Kidney epithelial cell (primary cell): Measurements from ENCODE around the gene GAB2. TPM values are rescaled to one million over a fixed set of nuclear protein-coding genes. Genes with fewer than 3 reads are reported as not detected.

Experiments used
- DNase-seq: peaks from one replicate; pipeline ENCODE4 v3.0.0-alpha.2; 2010; ENCODE audit warnings: low read depth
- H3K27me3 ChIP-seq: 2 replicates; pipeline ENCODE4 v1.6.0; 2011; ENCODE audit warnings: low read length; ENCODE audit not compliant: control insufficient read depth, insufficient read depth
- H3K36me3 ChIP-seq: 2 replicates; pipeline ENCODE4 v1.5.1; 2011; ENCODE audit warnings: low read length; ENCODE audit not compliant: control insufficient read depth, insufficient read depth
- H3K4me3 ChIP-seq: 2 replicates; pipeline ENCODE4 v1.5.1; 2011; ENCODE audit warnings: low read depth, mild to moderate bottlenecking, control low read depth, low read length
- CTCF ChIP-seq: IDR thresholded peaks from 2 replicates; pipeline ENCODE4 v1.5.1; 2011; ENCODE audit warnings: mild to moderate bottlenecking, moderate library complexity, low read length, control low read depth, inconsistent platforms; ENCODE audit not compliant: insufficient read depth, poor library complexity, severe bottlenecking
- total RNA-seq: library from RNA; depleted of rRNA; stranded (reverse); fragments of >200 nt; gene quantifications from 2 replicates; pipeline ENCODE4 v1.2.3, GENCODE V29; 2015

Gene GAB2
- total RNA-seq, 1 donor from 2014 or later = 13.1 TPM

- Histone ChIP-seq H3K36me3 (peaks cover 8% of the 10 kb centered on the region), H3K4me3 (no peak overlapping the region), H3K27me3 (no peaks in the 10 kb centered on the region)
- no peak for DNase-seq
- TF ChIP-seq CTCF = no peak
Observed at GRCh38 chr11:78221396-78222315, 196.0 kb downstream of the GAB2 start.

GRCh38 chr11:78220218-78221157 is 197.1 kb downstream of the GAB2 start:
- Histone ChIP-seq H3K27me3 (no peaks in the 10 kb centered on the region), H3K36me3 (peaks cover 8% of the 10 kb centered on the region)

DNA sequence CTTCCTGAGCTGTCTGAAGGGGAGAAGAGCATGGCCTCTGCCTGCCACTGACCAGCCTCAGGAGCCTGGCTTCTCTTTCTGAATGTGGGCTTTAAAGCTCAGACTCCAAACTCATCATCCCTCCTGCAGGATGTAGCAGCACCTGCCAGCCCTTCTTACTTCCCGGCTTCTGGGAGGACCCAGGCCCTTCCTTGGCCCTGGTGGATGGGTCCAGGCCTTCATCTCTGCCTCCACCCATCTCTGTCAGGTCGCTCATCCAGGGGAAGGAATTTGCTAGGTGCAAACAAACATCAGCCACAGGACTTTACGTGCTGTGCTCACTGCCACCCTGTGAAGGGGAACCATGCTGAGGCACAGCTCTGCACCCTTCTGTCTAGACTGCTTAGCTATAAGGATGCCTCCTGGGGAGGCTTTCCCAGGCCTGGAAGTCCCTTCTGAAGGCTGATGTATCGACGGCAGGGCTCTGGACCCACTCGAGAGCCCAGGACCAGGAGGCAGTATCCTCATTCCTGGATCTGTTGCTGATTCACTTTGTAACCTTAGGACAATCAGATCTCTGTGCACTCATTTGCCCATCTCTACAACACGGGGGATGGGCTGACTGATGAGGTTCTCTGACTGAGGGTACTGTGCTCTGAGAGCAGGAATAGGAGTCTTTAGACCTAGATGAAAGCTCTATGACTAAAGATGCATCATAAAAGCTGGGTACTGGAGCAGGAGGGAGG is 198.0 kb downstream of the GAB2 start:
- Histone ChIP-seq H3K36me3 (peaks cover 8% of the 10 kb centered on the region), H3K27me3 (no peaks in the 10 kb centered on the region), H3K4me3 (no peak overlapping the region)
- TF ChIP-seq CTCF = no peak
- no peak for DNase-seq

More at GRCh38 chr11:78220218-78221157, 197.1 kb downstream of the GAB2 start:
- H3K4me3 ChIP-seq = no peak overlapping the region
- TF ChIP-seq CTCF = no peak
- no peak for DNase-seq

GRCh38 chr11:78218707-78219492 is 198.7 kb downstream of the GAB2 start:
- no peaks in the 10 kb centered on the region for H3K27me3 ChIP-seq
- peaks cover 6% of the 10 kb centered on the region for H3K36me3 ChIP-seq
- no peak for TF ChIP-seq CTCF
- DNase-seq = no peak
- no peak overlapping the region for H3K4me3 ChIP-seq
